Lower leg skin (tissue), 4 donors: ENCODE results near the gene CATSPERB. TPM values are rescaled to one million over a fixed set of nuclear protein-coding genes. Genes with fewer than 3 reads are reported as not detected.

Experiments used
- DNase-seq, 2 donors: peaks; one replicate each; pipeline ENCODE4 v3.0.0-alpha.2; 2019; ENCODE audit warnings: low spot score in 2 of 2
- H3K4me3 ChIP-seq: fragments of 200-600 bp; sonication (generic); 2 replicates; pipeline ENCODE4 v1.5.1; 2017; ENCODE audit warnings: mild to moderate bottlenecking, low read depth; ENCODE audit not compliant: poor library complexity, severe bottlenecking
- CTCF ChIP-seq, 3 donors: fragments of 450-650 bp; IDR thresholded peaks; one replicate each; pipeline ENCODE4 v1.5.1; 2016; ENCODE audit warnings: antibody characterized with exemption in 3 of 3, mild to moderate bottlenecking in 3 of 3, moderate library complexity in 2 of 3
- POLR2A ChIP-seq, 2 donors: fragments of 450-650 bp; IDR thresholded peaks; one replicate each; pipeline ENCODE4 v1.6.1; 2016 to 2017; ENCODE audit warnings: antibody characterized with exemption in 2 of 2, mild to moderate bottlenecking in 1 of 2, moderate library complexity in 1 of 2
- WGBS, 2 donors: methylation state at CpG; one replicate each; pipeline ENCODE4 v1.1.5; 2018; 5-methylcytosine and 5-hydroxymethylcytosine counted together
- intact Hi-C: fragments of 100-400 bp; cut with DNase I; formaldehyde crosslinking; loops from one replicate; pipeline ENCODE4 v1.15.0; 2023; ENCODE audit warnings: low total_unique reads
- total RNA-seq, 4 donors: library from RNA; depleted of rRNA; stranded (reverse); fragments of >200 nt; gene quantifications; one replicate each; pipeline ENCODE4 v1.1.0, GENCODE V29; 2016

The CATSPERB gene
- total RNA-seq, 4 donors from 2014 or later, result 0.21 to 1.3 (median 0.44) TPM

GRCh38 chr14:91660790-91661189 lies 71.1 kb downstream of the CATSPERB start:
- intact Hi-C loops, result no loop called here
- TF ChIP-seq CTCF (IDR thresholded peaks at IDR 0.05), result no peak
- TF ChIP-seq POLR2A (IDR thresholded peaks at IDR 0.05), result no peak
- 70 to 90% methylated on average over 2 of the region's 2 CpGs for WGBS, 2 donors
- no peak overlapping the region for H3K4me3 ChIP-seq
- no peak for DNase-seq

GRCh38 chr14:91654836-91655235 lies 77.0 kb downstream of the CATSPERB start:
- intact Hi-C loops, result no loop called here
- TF ChIP-seq POLR2A (IDR thresholded peaks at IDR 0.05) (no peak), CTCF (IDR thresholded peaks at IDR 0.05) (no peak)
- H3K4me3 ChIP-seq, result no peak overlapping the region
- WGBS, 2 donors, result 47 to 62% methylated on average over 1 of the region's 1 CpG
- DNase-seq, result no peak

- 94 to 97% methylated on average over 2 of the region's 2 CpGs for WGBS, 2 donors
- intact Hi-C loops, result no loop called here
Observed at GRCh38 chr14:91653451-91653850, 78.4 kb downstream of the CATSPERB start.

GRCh38 chr14:91649930-91650329 lies 82.0 kb downstream of the CATSPERB start:
- WGBS, 2 donors, result 7 to 23% methylated on average over 2 of the region's 2 CpGs
- peak in 1 of 2 donors; percentile 21 for DNase-seq
- H3K4me3 ChIP-seq, result no peak overlapping the region
- TF ChIP-seq CTCF (IDR thresholded peaks at IDR 0.05) (no peak), POLR2A (IDR thresholded peaks at IDR 0.05) (no peak)
- intact Hi-C loops, result no loop called here

More at GRCh38 chr14:91653451-91653850, 78.4 kb downstream of the CATSPERB start:
- no peak for TF ChIP-seq POLR2A (IDR thresholded peaks at IDR 0.05)
- TF ChIP-seq CTCF (IDR thresholded peaks at IDR 0.05), result no peak
- H3K4me3 ChIP-seq, result no peak overlapping the region
- DNase-seq, result no peak

GRCh38 chr14:91647856-91648255 lies 84.0 kb downstream of the CATSPERB start:
- TF ChIP-seq POLR2A (IDR thresholded peaks at IDR 0.05) (no peak), CTCF (IDR thresholded peaks at IDR 0.05) (no peak)
- H3K4me3 ChIP-seq, result no peak overlapping the region
- 85% methylated on average over 1 of the region's 1 CpG for WGBS, 2 donors
- no peak for DNase-seq
- intact Hi-C loops, result no loop called here

GRCh38 chr14:91636604-91637003 lies 95.3 kb downstream of the CATSPERB start:
- no peak for TF ChIP-seq POLR2A (IDR thresholded peaks at IDR 0.05)
- TF ChIP-seq CTCF (IDR thresholded peaks at IDR 0.05), result no peak
- intact Hi-C loops, result no loop called here
- no peak for DNase-seq
- WGBS, 2 donors, result 63 to 65% methylated on average over 4 of the region's 4 CpGs
- no peak overlapping the region for H3K4me3 ChIP-seq
